Keratinocyte (primary cell): ENCODE results near the gene EHHADH. TPM values are rescaled to one million over a fixed set of nuclear protein-coding genes. Genes with fewer than 3 reads are reported as not detected.

ENCODE experiments used
- DNase-seq: peaks from one replicate; pipeline ENCODE4 v3.0.0-alpha.2; 2011; ENCODE audit warnings: low read depth, missing footprints, low spot score
- FAIRE-seq: peaks from 2 replicates; lab custom pipeline; 2011; peaks lifted over from hg19 to GRCh38; lab: Jason Lieb, UNC
- H2AFZ ChIP-seq: 2 replicates; pipeline ENCODE4 v1.6.0; 2012; ENCODE audit warnings: low read length, control low read depth, inconsistent platforms; ENCODE audit not compliant: control insufficient read depth
- H3K27ac ChIP-seq: 2 replicates; pipeline ENCODE4 v1.5.1; 2011; ENCODE audit warnings: low read length; ENCODE audit not compliant: control insufficient read depth, insufficient read depth
- H3K27me3 ChIP-seq: 3 replicates; pipeline ENCODE4 v1.6.0; 2011; ENCODE audit warnings: low read length; ENCODE audit not compliant: control insufficient read depth, insufficient read depth; ENCODE audit errors: extremely low read depth
- H3K36me3 ChIP-seq, 2 experiments: 2 replicates in 1 of 2; 3 replicates in 1 of 2; pipeline ENCODE4 v1.5.1; 2011; ENCODE audit warnings: low read length in 2 of 2, mild to moderate bottlenecking in 1 of 2; ENCODE audit not compliant: control insufficient read depth in 2 of 2, insufficient read depth in 2 of 2; ENCODE audit errors: extremely low read depth in 1 of 2
- H3K4me1 ChIP-seq: 3 replicates; pipeline ENCODE4 v1.5.1; 2011; ENCODE audit warnings: low read length; ENCODE audit not compliant: control insufficient read depth, insufficient read depth; ENCODE audit errors: extremely low read depth
- H3K4me2 ChIP-seq: 3 replicates; pipeline ENCODE4 v1.6.0; 2011; ENCODE audit warnings: low read depth, low read length; ENCODE audit not compliant: control insufficient read depth, insufficient read depth; ENCODE audit errors: extremely low read depth
- H3K4me3 ChIP-seq, 3 experiments: fragments of 200-600 bp in 1 of 3; sonication (generic) in 1 of 3; 2 replicates in 2 of 3; 3 replicates in 1 of 3; pipeline ENCODE4 v1.5.1; 2011 to 2016; ENCODE audit warnings: low read length in 3 of 3, mild to moderate bottlenecking in 3 of 3, control low read depth in 2 of 3, inconsistent platforms in 1 of 3, low read depth in 1 of 3, mixed read lengths in 1 of 3, mixed run types in 1 of 3, moderate library complexity in 1 of 3; ENCODE audit not compliant: control insufficient read depth in 2 of 3, insufficient read depth in 2 of 3; ENCODE audit errors: extremely low read depth in 1 of 3
- H3K79me2 ChIP-seq: 2 replicates; pipeline ENCODE4 v1.6.0; 2012; ENCODE audit warnings: low read length; ENCODE audit not compliant: control insufficient read depth, insufficient read depth
- H3K9ac ChIP-seq: 3 replicates; pipeline ENCODE4 v1.6.0; 2011; ENCODE audit warnings: low read length; ENCODE audit not compliant: control insufficient read depth, insufficient read depth; ENCODE audit errors: extremely low read depth
- H3K9me1 ChIP-seq: 3 replicates; pipeline ENCODE4 v1.6.0; 2011; ENCODE audit warnings: low read length; ENCODE audit not compliant: control insufficient read depth, insufficient read depth; ENCODE audit errors: extremely low read depth
- H3K9me3 ChIP-seq: 2 replicates; pipeline ENCODE4 v1.5.1; 2012; ENCODE audit warnings: low read depth, low read length; ENCODE audit not compliant: control insufficient read depth
- H4K20me1 ChIP-seq: 3 replicates; pipeline ENCODE4 v1.6.0; 2011; ENCODE audit warnings: low read length; ENCODE audit not compliant: control insufficient read depth, insufficient read depth; ENCODE audit errors: extremely low read depth
- CTCF ChIP-seq, 3 experiments: IDR thresholded peaks in 1 of 3; conservative IDR thresholded peaks in 1 of 3; optimal IDR thresholded peaks in 1 of 3; 2 replicates in 2 of 3; 3 replicates in 1 of 3; pipeline versions ENCODE3 to v1.5.1; 2011; ENCODE audit warnings: low read length in 3 of 3, mild to moderate bottlenecking in 3 of 3, moderate library complexity in 2 of 3, control low read depth in 1 of 3, inconsistent platforms in 1 of 3; ENCODE audit not compliant: insufficient read depth in 2 of 3; ENCODE audit errors: extremely low read depth in 1 of 3
- EZH2 ChIP-seq: IDR thresholded peaks from one replicate; pipeline ENCODE4 v1.6.1; 2012; ENCODE audit warnings: inconsistent platforms, mild to moderate bottlenecking, low read length, moderate library complexity
- dilution Hi-C: fragments of 300-500 bp; cut with MboI; formaldehyde crosslinking; loops from one replicate; pipeline ENCODE4 v1.7.0; 2020; ENCODE audit warnings: low sequenced_read_pairs; ENCODE audit not compliant: extremely low pct_ligation_motif_present
- polyA plus RNA-seq, 5 experiments: library from polyadenylated mRNA; depleted of rRNA in 3 of 5; stranded (reverse) in 3 of 5; stranded (forward) in 1 of 5; unstranded in 1 of 5; fragments of >200 nt; gene quantifications; 1 replicate in 1 of 5; 2 replicates in 3 of 5; 3 replicates in 1 of 5; pipeline versions ENCODE4 v1.2.1 to v1.2.3, GENCODE V29; 2011 to 2012; ENCODE audit warnings: missing spikeins in 2 of 5, low read depth in 1 of 5, low replicate concordance in 1 of 5

EHHADH gene
- polyA plus RNA-seq, 1 donor (not counting 4 experiments of a cell fraction or from before 2014, with no cell fraction given) = 5.6 TPM

DNA sequence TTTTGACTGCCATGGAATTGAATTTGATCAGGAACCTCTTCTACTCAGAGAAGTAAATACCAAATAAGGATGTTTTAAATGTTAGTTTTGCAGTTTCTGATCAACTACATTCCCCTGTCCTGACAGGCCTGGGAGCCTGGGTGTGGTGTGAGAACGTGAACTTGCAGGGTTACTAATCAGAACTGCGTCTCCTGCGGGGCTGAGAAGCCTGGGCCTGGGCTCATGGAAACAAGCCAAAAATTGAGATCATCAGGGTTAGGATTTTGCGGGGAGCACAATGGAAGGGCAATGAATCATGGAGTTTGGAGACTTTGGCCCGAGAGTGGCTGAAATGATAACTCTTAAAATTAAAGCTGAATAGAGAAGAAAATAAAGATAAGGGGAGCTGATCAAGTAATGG, 53.2 kb downstream of the EHHADH start:
- Histone ChIP-seq H3K9ac (peak overlapping the region; percentile 65), H3K9me1 (no peaks in the 10 kb centered on the region), H3K79me2 (no peaks in the 10 kb centered on the region), H3K4me3 (peak overlapping the region in 2 of 3 experiments; percentile 54), H3K9me3 (no peaks in the 10 kb centered on the region), H3K36me3 (peaks cover 0 to 2% of the 10 kb centered on the region in 2 experiments), H3K27ac (peak overlapping the region; percentile 92), H3K4me2 (peak overlapping the region; percentile 88), H2AFZ (peak overlapping the region; percentile 84), H3K27me3 (no peaks in the 10 kb centered on the region), H4K20me1 (no peaks in the 10 kb centered on the region), H3K4me1 (peaks cover 20% of the 10 kb centered on the region)
- dilution Hi-C loops = no loop called here
- FAIRE-seq (peak; percentile 80), DNase-seq (peak; percentile 74)
- TF ChIP-seq EZH2 (no peak), CTCF (optimal IDR thresholded peaks at IDR 0.05 in 1 of 3, IDR thresholded peaks at IDR 0.05 in 1 of 3, conservative IDR thresholded peaks at IDR 0.05 in 1 of 3; ENCODE audit: extremely low read depth in 1 of 3, insufficient read depth in 2 of 3, low read length in 3 of 3) (no peak)

- TF ChIP-seq EZH2 (no peak), CTCF (optimal IDR thresholded peaks at IDR 0.05 in 1 of 3, IDR thresholded peaks at IDR 0.05 in 1 of 3, conservative IDR thresholded peaks at IDR 0.05 in 1 of 3; ENCODE audit: extremely low read depth in 1 of 3, insufficient read depth in 2 of 3, low read length in 3 of 3) (peak in 1 of 3 experiments; percentile 16)
- Histone ChIP-seq H3K4me2 (no peak overlapping the region), H3K9me1 (no peaks in the 10 kb centered on the region), H4K20me1 (no peaks in the 10 kb centered on the region), H3K4me3 (no peak overlapping the region), H3K4me1 (peaks cover 20% of the 10 kb centered on the region), H3K27me3 (no peaks in the 10 kb centered on the region), H3K9me3 (no peaks in the 10 kb centered on the region), H2AFZ (no peak overlapping the region), H3K9ac (no peak overlapping the region), H3K79me2 (no peaks in the 10 kb centered on the region), H3K36me3 (peaks cover 0 to 2% of the 10 kb centered on the region in 2 experiments), H3K27ac (peak overlapping the region; percentile 92)
- FAIRE-seq (no peak), DNase-seq (no peak)
- dilution Hi-C loops = no loop called here
These were observed 54.2 kb downstream of the EHHADH start for GRCh38 chr3:185199671-185200070.
